ENCODE measurements around the gene SAA1.
"Not testable (repeated sequence)": the region's sequence is repeated elsewhere in the genome, so short reads cannot be mapped to it uniquely, and the experiment has no call there.

Gene SAA1

DNA sequence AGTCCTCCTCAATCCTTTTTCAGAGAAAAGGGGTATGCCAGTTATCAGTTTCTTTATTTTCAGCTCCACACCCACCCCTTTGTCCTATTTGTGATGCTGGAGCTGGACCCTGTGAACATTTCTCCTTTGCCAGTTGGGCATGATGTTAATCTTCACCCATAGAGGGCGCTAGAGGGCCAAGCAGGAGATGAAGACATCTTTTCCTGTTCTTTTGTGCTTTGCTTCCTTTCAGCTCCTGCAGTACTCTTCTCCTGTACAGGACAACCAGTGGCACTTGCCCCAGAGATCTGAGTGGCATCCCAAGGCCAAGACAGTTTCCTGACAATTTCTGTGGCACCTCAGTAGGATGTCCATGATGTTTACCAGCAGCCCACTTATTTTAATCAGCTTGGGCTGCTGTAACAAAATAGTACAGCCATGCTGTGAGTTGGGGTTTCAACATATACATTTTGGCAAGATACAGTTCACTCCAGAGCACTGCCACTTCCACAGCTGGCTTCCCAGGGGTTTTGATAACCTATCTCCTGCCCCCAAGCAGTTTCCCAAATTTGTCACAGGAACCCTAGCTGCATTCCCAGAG lies 22.2 kb upstream of the SAA1 start:
- TF ChIP-seq, protein P1, sequence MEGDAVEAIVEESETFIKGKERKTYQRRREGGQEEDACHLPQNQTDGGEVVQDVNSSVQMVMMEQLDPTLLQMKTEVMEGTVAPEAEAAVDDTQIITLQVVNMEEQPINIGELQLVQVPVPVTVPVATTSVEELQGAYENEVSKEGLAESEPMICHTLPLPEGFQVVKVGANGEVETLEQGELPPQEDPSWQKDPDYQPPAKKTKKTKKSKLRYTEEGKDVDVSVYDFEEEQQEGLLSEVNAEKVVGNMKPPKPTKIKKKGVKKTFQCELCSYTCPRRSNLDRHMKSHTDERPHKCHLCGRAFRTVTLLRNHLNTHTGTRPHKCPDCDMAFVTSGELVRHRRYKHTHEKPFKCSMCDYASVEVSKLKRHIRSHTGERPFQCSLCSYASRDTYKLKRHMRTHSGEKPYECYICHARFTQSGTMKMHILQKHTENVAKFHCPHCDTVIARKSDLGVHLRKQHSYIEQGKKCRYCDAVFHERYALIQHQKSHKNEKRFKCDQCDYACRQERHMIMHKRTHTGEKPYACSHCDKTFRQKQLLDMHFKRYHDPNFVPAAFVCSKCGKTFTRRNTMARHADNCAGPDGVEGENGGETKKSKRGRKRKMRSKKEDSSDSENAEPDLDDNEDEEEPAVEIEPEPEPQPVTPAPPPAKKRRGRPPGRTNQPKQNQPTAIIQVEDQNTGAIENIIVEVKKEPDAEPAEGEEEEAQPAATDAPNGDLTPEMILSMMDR (IDR thresholded peaks at IDR 0.05; ENCODE audit: insufficient read depth, low read length, missing control alignments), result peak; percentile 85
- ChIA-PET CTCF (interaction anchor here (0.7 to 2.4 kb wide), 54 partner anchors 9 to 544 kb away, joined by 3 to 13 read pairs (median 4); partner anchors contain the start of genes GTF2H1, HPS5, SAA1 and TSG101), POLR2A (interaction anchor here (0.6 to 1.1 kb wide), 4 partner anchors 102 to 283 kb away, joined by 3 read pairs; partner anchors contain the start of gene TSG101)
- H3K4me3 ChIP-seq (ENCODE audit: low read depth, low read length), result no peak overlapping the region
- DNase-seq (ENCODE audit: low read depth, low spot score), result peak; percentile 19

DNA sequence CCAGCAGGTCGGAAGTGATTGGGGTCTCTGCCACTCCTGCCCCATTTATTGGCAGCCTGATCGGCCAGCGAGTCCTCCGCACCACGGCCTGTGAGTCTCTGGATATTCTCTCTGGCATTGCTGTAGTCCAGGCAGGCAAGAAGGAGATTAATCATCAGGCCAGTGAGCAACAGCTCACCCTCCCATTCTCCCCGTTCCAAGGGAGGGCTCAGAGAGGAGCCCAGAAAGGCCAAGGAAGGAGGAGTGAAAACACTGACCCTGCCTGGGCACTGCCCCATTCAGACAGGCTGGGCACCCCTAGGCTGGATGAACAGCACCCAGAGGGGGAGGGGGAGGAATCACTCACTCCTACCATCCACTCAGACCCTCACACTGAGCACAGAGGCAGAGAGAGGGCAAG lies 20.7 kb upstream of the SAA1 start:
- TF ChIP-seq, protein P1 (IDR thresholded peaks at IDR 0.05; ENCODE audit: insufficient read depth, low read length, missing control alignments), result no peak
- H3K4me3 ChIP-seq (ENCODE audit: low read depth, low read length), result no peak overlapping the region
- ChIA-PET CTCF (interaction anchor here (0.9 kb wide), 1 partner anchor 150 kb away, joined by 3 read pairs; no protein-coding TSS in a partner anchor), POLR2A (no interaction called here)
- DNase-seq (ENCODE audit: low read depth, low spot score), result no peak

DNA sequence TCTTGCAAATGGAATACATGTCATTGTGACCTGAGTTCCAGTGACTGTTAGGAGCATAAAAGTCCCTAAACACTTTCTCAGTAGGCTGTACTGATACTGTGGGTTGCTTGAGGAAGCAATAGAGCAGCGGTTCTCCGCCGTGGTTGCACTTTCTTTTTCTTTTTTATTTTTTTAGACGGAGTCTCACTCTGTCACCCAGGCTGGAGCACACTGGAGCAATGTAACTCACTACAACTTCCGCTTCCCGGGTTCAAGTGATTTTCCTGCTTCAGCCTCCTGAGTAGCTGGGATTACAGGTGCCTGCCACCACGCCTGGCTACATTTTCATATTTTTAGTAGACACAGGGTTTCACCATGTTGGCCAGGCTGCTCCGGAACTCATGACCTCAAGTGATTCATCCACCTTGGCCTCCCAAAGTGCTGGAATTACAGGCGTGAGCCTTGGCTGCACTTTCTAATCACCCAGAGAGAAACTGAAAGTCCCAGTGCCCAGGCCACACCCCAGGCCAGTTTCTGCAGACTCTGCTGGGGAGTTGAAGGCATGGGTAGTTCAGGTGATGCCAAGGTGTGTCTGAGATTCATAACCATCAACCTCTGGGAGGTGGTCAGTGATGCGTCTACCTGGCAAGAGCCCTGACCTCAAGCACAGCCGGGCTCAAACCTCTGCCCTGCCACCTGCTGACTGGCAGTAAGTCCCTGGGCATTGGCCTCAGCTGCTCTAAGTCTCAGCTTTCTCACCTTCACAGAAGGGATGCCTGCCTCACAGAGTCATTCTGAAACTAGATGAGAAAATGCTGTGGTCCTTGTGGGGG lies 19.5 kb upstream of the SAA1 start:
- H3K4me3 ChIP-seq (ENCODE audit: low read depth, low read length); DNase-seq (ENCODE audit: low read depth, low spot score); CTCF ChIA-PET; POLR2A ChIA-PET: not testable (repeated sequence)

DNA sequence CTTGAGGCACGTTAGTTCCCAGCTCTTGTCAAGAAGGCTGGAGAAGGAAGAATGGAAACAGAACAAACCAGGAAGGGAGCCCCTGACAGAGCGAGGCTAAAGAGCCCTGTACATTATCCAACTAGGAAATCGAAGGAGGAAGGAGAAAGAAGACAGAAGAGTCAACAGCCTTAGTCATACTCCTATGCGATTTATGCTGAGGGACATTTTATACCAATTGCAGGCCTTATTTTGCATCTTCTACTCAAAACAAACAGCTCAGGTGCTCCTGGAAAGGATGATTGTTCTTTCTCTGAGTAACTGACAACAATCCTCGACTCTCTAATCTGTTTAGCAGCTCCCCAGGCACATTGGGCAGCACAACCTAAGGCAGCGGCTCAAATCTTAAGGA lies 18.9 kb upstream of the SAA1 start:
- POLR2A ChIA-PET; DNase-seq (ENCODE audit: low read depth, low spot score); H3K4me3 ChIP-seq (ENCODE audit: low read depth, low read length); CTCF ChIA-PET: not testable (repeated sequence)

DNA sequence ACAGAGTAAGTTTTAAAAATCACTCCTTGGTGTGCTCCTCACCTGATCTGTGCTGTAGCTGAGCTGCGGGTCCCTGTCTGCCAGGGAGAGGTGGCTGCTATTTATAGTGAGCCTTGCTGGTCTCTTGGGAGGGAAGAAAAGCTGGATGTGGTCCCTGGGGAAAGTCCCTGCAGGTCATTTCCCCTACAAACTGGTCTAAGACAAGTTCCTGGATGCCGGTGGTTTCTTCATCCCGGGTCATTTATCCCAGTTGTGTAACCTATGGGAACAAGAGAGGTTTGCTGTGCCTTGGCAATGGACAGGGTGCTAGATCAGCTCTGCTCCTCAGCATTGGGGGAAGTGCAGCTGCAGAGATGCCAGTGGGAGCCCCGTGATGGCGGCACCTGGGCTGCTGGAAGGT lies 17.5 kb upstream of the SAA1 start, which contains the start of gene SAA2:
TSS of gene SAA2 (minus strand) at position 108 of the 400 bp plus-strand sequence. CDS start 657 bp downstream, outside the sequence.
- ChIA-PET POLR2A (no interaction called here), CTCF (no interaction called here)
- TF ChIP-seq, protein P1 (IDR thresholded peaks at IDR 0.05; ENCODE audit: insufficient read depth, low read length, missing control alignments), result no peak
- no peak for DNase-seq (ENCODE audit: low read depth, low spot score)
- no peak within 1 kb of the TSS for H3K4me3 ChIP-seq (ENCODE audit: low read depth, low read length)

DNA sequence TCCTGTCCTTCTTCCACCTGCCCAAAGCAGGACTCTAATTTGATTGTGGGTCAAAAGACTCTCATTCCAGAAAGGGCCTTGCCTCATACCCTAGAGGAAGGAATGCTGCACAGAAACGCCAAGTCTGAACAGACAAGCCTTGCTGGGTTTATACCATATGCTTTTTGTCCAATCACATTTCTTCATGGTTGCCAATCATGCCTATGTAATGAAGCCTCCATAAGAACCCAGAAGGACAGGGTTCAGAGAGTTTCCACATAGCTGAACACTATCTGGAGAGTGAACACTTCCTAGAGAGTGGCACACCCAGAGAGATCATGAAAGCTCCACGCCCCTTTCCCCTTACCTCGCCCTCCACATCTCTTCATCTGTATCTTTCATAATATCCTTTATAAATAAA lies 12.8 kb upstream of the SAA1 start:
- POLR2A ChIA-PET, result no interaction called here
- no peak for DNase-seq (ENCODE audit: low read depth, low spot score)

More for the DNA sequence above, 12.8 kb upstream of the SAA1 start:
- TF ChIP-seq, protein P1 (IDR thresholded peaks at IDR 0.05; ENCODE audit: insufficient read depth, low read length, missing control alignments), result no peak
- no peak overlapping the region for H3K4me3 ChIP-seq (ENCODE audit: low read depth, low read length)
- CTCF ChIA-PET, result interaction anchor here (0.7 to 2.1 kb wide), 3 partner anchors 10 to 13 kb away, joined by 3 to 13 read pairs (median 4); partner anchors contain the start of gene SAA1
